Measurements from ENCODE around the gene GFOD2.

Gene GFOD2

DNA sequence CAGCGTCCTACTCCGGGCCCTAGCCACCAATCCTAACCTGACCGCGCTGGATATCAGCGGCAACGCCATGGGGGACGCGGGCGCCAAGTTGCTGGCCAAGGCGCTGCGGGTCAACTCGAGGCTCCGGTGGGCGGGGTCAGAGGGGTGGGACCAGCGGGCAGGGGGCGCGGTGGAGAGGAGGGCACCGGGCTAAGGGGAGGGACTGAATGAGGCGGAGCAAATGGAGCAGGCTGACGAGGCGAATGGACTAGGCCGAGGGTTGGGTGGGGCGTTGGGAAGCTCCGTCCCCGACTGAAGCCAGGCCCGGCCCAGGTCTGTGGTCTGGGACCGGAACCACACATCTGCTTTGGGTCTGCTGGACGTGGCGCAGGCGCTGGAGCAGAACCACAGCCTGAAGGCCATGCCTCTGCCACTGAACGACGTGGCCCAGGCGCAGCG is 69.6 kb downstream of the GFOD2 start:
- ChIA-PET POLR2A (no interaction called here), CTCF (no interaction called here)
- H3K4me1 ChIP-seq (ENCODE audit: control insufficient read depth, insufficient read depth, low read length): peaks cover 4% of the 10 kb centered on the region; the same call in 1 of the 2 replicates
- TF ChIP-seq SP2 (tag by site-specific recombination; IDR thresholded peaks at IDR 0.05) (peak; percentile 40), ZNF404 (tag by site-specific recombination; IDR thresholded peaks at IDR 0.05) (no peak), TCF7L2 (IDR thresholded peaks at IDR 0.05; ENCODE audit: borderline replicate concordance, low read depth, low read length) (no peak), ZNF280D (tag by site-specific recombination; IDR thresholded peaks at IDR 0.05) (no peak)
- TF ChIP-seq, protein P1, sequence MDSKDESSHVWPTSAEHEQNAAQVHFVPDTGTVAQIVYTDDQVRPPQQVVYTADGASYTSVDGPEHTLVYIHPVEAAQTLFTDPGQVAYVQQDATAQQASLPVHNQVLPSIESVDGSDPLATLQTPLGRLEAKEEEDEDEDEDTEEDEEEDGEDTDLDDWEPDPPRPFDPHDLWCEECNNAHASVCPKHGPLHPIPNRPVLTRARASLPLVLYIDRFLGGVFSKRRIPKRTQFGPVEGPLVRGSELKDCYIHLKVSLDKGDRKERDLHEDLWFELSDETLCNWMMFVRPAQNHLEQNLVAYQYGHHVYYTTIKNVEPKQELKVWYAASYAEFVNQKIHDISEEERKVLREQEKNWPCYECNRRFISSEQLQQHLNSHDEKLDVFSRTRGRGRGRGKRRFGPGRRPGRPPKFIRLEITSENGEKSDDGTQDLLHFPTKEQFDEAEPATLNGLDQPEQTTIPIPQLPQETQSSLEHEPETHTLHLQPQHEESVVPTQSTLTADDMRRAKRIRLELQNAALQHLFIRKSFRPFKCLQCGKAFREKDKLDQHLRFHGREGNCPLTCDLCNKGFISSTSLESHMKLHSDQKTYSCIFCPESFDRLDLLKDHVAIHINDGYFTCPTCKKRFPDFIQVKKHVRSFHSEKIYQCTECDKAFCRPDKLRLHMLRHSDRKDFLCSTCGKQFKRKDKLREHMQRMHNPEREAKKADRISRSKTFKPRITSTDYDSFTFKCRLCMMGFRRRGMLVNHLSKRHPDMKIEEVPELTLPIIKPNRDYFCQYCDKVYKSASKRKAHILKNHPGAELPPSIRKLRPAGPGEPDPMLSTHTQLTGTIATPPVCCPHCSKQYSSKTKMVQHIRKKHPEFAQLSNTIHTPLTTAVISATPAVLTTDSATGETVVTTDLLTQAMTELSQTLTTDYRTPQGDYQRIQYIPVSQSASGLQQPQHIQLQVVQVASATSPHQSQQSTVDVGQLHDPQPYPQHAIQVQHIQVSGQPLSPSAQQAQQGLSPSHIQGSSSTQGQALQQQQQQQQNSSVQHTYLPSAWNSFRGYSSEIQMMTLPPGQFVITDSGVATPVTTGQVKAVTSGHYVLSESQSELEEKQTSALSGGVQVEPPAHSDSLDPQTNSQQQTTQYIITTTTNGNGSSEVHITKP (tag by site-specific recombination; IDR thresholded peaks at IDR 0.05): no peak
- TF ChIP-seq, protein P2, sequence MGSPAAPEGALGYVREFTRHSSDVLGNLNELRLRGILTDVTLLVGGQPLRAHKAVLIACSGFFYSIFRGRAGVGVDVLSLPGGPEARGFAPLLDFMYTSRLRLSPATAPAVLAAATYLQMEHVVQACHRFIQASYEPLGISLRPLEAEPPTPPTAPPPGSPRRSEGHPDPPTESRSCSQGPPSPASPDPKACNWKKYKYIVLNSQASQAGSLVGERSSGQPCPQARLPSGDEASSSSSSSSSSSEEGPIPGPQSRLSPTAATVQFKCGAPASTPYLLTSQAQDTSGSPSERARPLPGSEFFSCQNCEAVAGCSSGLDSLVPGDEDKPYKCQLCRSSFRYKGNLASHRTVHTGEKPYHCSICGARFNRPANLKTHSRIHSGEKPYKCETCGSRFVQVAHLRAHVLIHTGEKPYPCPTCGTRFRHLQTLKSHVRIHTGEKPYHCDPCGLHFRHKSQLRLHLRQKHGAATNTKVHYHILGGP (tag by site-specific recombination; IDR thresholded peaks at IDR 0.05): no peak
- H3K36me3 ChIP-seq (ENCODE audit: control insufficient read depth in 2 of 2, insufficient read depth in 1 of 2, low read length in 2 of 2): peaks cover 0 to 2% of the 10 kb centered on the region in 2 experiments; a peak in 1 of 3 replicates
- no peak overlapping the region for H3K4me3 ChIP-seq (ENCODE audit: low read depth, low read length)
- H3K9me3 ChIP-seq (ENCODE audit: control insufficient read depth, insufficient read depth, low read depth, low read length): no peaks in the 10 kb centered on the region
- no peak overlapping the region for H3K27ac ChIP-seq (ENCODE audit: extremely low read depth, low read depth, low read length)

GRCh38 chr16:67648764-67649407 is 70.2 kb downstream of the GFOD2 start:
- Histone ChIP-seq H3K4me1 (ENCODE audit: control insufficient read depth, insufficient read depth, low read length) (peaks cover 4% of the 10 kb centered on the region; the same call in 1 of the 2 replicates), H3K27ac (ENCODE audit: extremely low read depth, low read depth, low read length) (no peak overlapping the region), H3K9me3 (ENCODE audit: control insufficient read depth, insufficient read depth, low read depth, low read length) (no peaks in the 10 kb centered on the region), H3K4me3 (ENCODE audit: low read depth, low read length) (no peak overlapping the region), H3K36me3 (ENCODE audit: control insufficient read depth in 2 of 2, insufficient read depth in 1 of 2, low read length in 2 of 2) (no peaks in the 10 kb centered on the region)
- ChIA-PET POLR2A (interaction anchor here (0.9 kb wide), 1 partner anchor 87 kb away, joined by 3 read pairs; the partner anchor contains the start of gene CTCF), CTCF (no interaction called here)
- TF ChIP-seq, protein P3, sequence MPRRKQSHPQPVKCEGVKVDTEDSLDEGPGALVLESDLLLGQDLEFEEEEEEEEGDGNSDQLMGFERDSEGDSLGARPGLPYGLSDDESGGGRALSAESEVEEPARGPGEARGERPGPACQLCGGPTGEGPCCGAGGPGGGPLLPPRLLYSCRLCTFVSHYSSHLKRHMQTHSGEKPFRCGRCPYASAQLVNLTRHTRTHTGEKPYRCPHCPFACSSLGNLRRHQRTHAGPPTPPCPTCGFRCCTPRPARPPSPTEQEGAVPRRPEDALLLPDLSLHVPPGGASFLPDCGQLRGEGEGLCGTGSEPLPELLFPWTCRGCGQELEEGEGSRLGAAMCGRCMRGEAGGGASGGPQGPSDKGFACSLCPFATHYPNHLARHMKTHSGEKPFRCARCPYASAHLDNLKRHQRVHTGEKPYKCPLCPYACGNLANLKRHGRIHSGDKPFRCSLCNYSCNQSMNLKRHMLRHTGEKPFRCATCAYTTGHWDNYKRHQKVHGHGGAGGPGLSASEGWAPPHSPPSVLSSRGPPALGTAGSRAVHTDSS (tag by site-specific recombination; IDR thresholded peaks at IDR 0.05): no peak
- TF ChIP-seq ZNF596 (tag by site-specific recombination; IDR thresholded peaks at IDR 0.05) (no peak), REPIN1 (tag by site-specific recombination; IDR thresholded peaks at IDR 0.05; ENCODE audit: low read depth) (no peak), ZNF138 (tag by site-specific recombination; IDR thresholded peaks at IDR 0.05; ENCODE audit: borderline replicate concordance) (no peak), FEZF1 (tag by site-specific recombination; IDR thresholded peaks at IDR 0.05) (no peak), ZNF549 (tag by site-specific recombination; IDR thresholded peaks at IDR 0.05) (no peak), ZNF274 (IDR thresholded peaks at IDR 0.05; ENCODE audit: low read length) (no peak), ZNF274 (tag by site-specific recombination; IDR thresholded peaks at IDR 0.05; ENCODE audit: borderline replicate concordance) (no peak)
- TF ChIP-seq, protein P4, sequence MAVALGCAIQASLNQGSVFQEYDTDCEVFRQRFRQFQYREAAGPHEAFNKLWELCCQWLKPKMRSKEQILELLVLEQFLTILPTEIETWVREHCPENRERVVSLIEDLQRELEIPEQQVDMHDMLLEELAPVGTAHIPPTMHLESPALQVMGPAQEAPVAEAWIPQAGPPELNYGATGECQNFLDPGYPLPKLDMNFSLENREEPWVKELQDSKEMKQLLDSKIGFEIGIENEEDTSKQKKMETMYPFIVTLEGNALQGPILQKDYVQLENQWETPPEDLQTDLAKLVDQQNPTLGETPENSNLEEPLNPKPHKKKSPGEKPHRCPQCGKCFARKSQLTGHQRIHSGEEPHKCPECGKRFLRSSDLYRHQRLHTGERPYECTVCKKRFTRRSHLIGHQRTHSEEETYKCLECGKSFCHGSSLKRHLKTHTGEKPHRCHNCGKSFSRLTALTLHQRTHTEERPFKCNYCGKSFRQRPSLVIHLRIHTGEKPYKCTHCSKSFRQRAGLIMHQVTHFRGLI (tag by site-specific recombination; IDR thresholded peaks at IDR 0.05): no peak

Measured in HEK293 (cell line).